SH-SY5Y (cell line): ENCODE measurements around the gene RTN4RL1.

ENCODE experiments used
- GATA2 ChIP-seq: IDR thresholded peaks from 2 replicates; pipeline ENCODE4 v1.6.1; 2011; ENCODE audit warnings: mild to moderate bottlenecking, low read depth, low read length
- GATA3 ChIP-seq: IDR thresholded peaks from 2 replicates; pipeline ENCODE4 v1.6.1; 2011; ENCODE audit warnings: low read depth, mild to moderate bottlenecking, low read length, moderate library complexity

DNA sequence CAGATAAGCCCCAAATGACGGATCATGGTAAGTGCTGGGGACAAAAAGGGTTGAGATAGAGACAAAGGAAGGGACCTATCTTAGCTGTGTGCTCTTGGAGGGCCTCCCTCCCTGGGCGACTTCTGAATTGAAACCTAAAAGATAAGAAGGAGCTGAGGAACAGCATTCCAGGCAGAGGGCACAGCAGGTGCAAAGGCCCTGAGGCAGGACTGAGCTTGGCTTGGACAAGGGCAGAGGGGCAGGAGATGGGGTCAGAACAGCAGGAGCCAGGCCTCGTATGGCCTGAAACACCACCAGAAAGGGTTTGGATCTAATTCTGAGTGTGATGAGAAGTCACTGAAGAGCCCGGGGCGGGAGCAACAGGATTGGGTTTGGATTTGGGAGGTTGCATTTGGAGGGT is 75.4 kb downstream of the RTN4RL1 start:
- TF ChIP-seq GATA2 (no peak), GATA3 (no peak)
